ENCODE measurements around the gene ESPNL.
"Not testable (repeated sequence)": the region's sequence is repeated elsewhere in the genome, so short reads cannot be mapped to it uniquely, and the experiment has no call there.

The ESPNL gene

DNA sequence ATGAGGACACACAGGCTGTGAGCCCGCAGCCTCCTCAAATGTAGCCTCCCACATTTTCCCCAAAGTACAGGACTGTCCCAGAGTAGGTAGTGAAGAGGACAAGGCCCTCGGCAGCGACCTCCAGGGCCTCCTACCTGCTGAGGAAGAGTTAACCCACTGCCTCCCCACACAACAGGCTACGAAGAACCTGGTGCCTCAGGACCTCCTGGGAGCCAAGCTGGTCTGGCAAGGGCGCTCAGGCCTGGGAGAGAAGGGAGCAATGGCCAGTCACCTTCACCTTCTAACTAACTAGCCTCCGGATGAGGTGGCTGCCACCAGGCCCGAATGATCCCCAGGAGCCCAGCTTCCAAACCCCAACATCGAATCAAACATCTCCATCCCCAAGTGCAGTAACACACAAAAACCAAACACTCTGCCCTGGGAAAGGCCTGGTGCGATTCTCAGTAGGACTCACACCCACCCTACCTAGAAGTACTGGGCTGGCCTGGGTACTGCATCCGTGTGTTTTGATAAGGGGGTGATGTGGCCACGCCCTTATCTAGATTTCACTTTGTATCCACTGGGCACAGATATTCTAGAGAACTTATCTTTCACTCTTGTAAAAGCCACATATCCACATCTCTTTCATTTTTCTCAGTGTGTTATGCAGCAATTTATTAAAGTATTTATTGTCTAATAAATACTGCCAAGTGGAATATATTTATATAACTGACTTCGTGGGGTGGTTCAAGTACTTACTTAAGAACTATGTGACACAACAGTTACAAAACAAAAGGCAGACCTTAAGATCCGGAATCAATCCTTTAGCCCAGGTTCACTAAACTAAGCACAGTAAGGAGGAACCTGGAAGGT, 68.3 kb downstream of the ESPNL start:
- in situ Hi-C loops (cut with MboI; ENCODE audit: low sequenced_read_pairs) = no loop called here

- in situ Hi-C loops (cut with MboI; ENCODE audit: low sequenced_read_pairs) = no loop called here
These were observed 69.0 kb downstream of the ESPNL start for GRCh38 chr2:238169048-238169707.

DNA sequence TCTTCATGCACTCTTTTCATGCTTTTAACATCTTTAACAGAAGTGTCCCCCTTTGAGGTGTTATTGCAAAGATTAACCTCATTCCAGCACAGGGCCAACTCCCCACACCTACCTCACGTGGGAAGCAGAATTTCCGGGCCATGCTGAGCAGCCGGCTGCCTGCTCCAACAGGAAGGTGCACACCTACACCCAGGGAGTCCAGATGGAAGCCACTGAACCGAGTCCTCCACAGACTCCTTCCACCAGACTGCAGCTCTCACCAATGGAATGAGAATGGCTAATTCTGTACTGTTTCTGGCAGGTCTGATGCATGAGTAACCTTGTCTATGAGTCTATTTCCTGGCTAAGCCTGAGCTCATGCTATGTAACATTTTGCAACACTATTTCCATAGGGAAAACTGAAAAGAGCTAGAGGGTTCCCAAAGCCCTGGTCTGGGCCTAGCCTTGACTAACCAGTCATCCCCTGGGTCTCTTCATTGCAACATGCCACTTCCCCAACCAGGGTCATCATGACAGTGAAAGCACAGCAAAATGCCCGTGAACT, 69.6 kb downstream of the ESPNL start:
- in situ Hi-C loops (cut with MboI; ENCODE audit: low sequenced_read_pairs) = no loop called here

- in situ Hi-C loops (cut with MboI; ENCODE audit: low sequenced_read_pairs) = no loop called here
These were observed 70.4 kb downstream of the ESPNL start for GRCh38 chr2:238170386-238171071.

- in situ Hi-C loops (cut with MboI; ENCODE audit: low sequenced_read_pairs) = not testable (repeated sequence)
These were observed 70.9 kb downstream of the ESPNL start for GRCh38 chr2:238171072-238171431.

DNA sequence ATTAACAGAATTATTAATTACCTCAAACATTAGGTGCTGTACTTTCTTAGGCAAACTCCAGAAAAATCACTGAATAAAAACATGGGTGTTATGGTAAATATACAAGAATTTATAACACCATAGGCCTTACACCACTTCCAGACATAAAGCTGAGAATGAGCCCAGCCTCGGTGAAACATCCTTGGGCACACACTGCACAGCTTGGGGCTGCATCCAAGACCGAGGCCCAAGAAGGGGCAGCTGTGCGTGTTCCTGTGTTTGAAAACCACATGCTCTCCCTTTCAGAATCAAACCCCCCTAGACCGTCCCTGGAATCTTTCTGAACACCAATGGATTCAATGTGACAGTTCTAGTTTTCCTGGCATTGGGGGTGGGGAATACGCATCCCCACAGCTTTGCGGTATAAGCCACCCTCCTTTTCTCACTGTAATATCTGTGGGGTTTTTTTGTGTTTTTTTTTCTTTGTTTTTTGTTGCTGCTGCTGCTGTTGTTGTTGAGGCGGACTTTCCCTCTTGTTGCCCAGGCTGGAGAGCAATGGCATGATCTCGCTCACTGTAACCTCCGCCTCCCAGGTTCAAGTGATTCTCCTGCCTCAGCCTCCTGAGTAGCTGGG, 71.5 kb downstream of the ESPNL start:
- in situ Hi-C loops (cut with MboI; ENCODE audit: low sequenced_read_pairs) = no loop called here

DNA sequence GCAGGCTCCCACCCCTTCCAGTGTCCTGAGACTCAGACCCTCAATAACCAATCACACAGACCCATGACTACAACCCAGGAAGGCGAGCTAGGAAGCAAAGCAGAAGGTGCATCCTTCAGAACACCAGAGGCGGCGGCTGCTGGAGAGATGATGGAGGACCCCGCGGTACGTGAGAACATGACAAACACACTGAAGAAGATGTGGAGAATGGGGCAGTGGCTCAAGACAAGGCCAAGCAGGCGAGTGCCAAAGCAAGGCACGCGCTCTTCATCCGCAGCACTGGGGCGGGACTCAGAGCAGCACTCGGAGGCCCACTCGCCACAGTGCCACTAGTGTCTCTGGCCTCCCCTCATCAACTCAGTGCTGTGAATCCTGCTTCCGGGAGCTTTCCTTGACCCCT, 72.3 kb downstream of the ESPNL start:
- in situ Hi-C loops (cut with MboI; ENCODE audit: low sequenced_read_pairs) = no loop called here

- in situ Hi-C loops (cut with MboI; ENCODE audit: low sequenced_read_pairs) = no loop called here
These were observed 73.6 kb downstream of the ESPNL start for GRCh38 chr2:238173692-238174091.

DNA sequence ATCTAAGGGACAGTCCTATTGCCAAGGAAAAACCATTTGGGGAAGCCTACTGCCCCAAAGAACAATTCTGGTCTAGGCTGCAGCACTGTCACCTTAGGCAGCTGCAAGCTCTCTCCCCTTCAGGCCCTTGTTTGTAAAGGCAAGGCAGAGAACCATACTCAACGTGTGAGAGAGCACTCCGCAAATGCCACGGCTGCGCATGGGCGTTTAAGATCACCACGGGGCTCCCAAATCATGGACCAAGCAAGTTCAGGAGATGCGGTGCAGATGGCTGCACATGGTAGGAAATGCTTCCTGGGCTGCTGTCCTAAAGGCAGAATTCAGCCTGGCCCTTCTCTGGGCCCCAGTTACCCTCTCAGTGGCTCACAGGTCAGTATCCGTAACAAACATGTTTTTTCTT, 74.2 kb downstream of the ESPNL start:
- in situ Hi-C loops (cut with MboI; ENCODE audit: low sequenced_read_pairs) = no loop called here

- in situ Hi-C loops (cut with MboI; ENCODE audit: low sequenced_read_pairs) = no loop called here
These were observed 74.6 kb downstream of the ESPNL start for GRCh38 chr2:238174701-238175100.

- in situ Hi-C loops (cut with MboI; ENCODE audit: low sequenced_read_pairs) = no loop called here
These were observed 76.5 kb downstream of the ESPNL start for GRCh38 chr2:238176613-238177012.

DNA sequence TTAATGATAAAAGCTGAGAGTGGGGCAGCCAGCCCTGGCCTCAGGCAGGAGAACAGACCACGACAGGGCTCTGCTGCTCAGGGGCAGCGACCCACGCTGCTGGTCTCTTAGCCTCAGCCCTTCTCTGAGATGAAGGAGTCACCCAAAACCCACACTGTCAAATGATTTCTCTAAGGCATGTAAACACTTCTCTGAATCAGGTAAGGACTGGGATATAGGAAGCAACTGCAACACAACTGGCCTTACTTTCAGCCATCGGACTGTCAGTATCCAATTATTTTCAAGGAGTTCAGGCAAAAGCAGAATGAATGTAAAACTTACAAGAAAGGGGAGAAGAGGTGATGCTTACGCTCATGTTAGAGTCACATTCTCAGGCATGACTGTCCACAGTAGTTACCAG, 80.4 kb downstream of the ESPNL start:
- in situ Hi-C loops (cut with MboI; ENCODE audit: low sequenced_read_pairs) = no loop called here

DNA sequence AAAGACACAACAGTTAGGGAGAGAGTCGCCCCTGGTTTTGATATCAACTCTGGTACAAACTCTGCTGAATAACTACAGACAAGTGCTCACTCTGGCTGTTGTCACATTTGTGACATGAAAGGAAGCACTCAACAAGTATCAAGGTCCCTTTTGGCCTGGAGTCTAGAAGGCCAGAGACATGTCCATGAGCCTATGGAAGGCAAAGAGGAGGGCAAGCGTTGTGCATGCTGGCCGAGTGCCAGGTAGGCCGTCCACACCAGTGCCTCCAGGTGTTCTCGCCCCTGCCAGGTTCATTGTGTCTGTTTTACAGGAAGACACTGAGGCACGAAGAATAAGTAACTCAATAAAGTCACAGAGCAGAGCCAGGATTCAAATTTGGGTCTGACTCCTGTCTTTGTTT, 82.2 kb downstream of the ESPNL start:
- in situ Hi-C loops (cut with MboI; ENCODE audit: low sequenced_read_pairs) = no loop called here

All from hTERT RPE-1 (cell line).